HL-60 (cell line): ENCODE measurements around the gene BTG1.
"Not testable (repeated sequence)": the region's sequence is repeated elsewhere in the genome, so short reads cannot be mapped to it uniquely, and the experiment has no call there.

Experiments used
- GABPA ChIP-seq: IDR thresholded peaks from 2 replicates; pipeline ENCODE4 v1.6.1; 2012; ENCODE audit warnings: low read depth
- POLR2AphosphoS5 ChIP-seq: IDR thresholded peaks from 2 replicates; pipeline ENCODE4 v1.6.1; 2012; ENCODE audit warnings: low read depth
- SPI1 ChIP-seq: IDR thresholded peaks from 2 replicates; pipeline ENCODE4 v1.6.1; 2012; ENCODE audit warnings: low read depth, mild to moderate bottlenecking, borderline replicate concordance
- TF ChIP-seq, protein P1 (sequence below): IDR thresholded peaks from one replicate; pipeline ENCODE4 v1.5.1; 2011; ENCODE audit warnings: low read length, control low read depth, inconsistent platforms; ENCODE audit not compliant: insufficient read depth

DNA sequence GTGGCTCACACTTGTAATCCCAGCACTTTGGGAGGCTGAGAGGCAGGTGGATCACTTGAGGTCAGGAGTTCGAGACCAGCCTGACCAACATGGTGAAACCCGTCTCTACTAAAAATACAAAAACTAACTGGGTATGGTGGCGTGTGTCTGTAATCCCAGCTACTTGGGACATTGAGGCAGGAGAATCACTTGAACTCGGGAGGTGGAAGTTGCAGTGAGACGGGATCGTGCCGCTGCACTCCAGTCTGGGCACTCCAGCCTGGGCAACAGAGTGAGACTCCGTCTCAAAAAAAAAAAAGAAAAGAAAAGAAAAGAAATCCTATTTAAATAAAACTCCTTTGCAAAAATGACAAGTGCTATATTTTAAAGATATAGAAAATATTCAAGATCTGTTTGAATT is 10.1 kb downstream of the BTG1 start:
- TF ChIP-seq, protein P1, sequence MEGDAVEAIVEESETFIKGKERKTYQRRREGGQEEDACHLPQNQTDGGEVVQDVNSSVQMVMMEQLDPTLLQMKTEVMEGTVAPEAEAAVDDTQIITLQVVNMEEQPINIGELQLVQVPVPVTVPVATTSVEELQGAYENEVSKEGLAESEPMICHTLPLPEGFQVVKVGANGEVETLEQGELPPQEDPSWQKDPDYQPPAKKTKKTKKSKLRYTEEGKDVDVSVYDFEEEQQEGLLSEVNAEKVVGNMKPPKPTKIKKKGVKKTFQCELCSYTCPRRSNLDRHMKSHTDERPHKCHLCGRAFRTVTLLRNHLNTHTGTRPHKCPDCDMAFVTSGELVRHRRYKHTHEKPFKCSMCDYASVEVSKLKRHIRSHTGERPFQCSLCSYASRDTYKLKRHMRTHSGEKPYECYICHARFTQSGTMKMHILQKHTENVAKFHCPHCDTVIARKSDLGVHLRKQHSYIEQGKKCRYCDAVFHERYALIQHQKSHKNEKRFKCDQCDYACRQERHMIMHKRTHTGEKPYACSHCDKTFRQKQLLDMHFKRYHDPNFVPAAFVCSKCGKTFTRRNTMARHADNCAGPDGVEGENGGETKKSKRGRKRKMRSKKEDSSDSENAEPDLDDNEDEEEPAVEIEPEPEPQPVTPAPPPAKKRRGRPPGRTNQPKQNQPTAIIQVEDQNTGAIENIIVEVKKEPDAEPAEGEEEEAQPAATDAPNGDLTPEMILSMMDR: not testable (repeated sequence)
- not testable (repeated sequence) for TF ChIP-seq POLR2AphosphoS5, GABPA, SPI1
